ENCODE data around the gene LYSMD2.

Gene LYSMD2

GRCh38 chr15:51735228-51736010 is 2.0 kb downstream of the LYSMD2 start:
- H3K27ac ChIP-seq (ENCODE audit: low read depth, low read length): no peak overlapping the region
- peaks cover 29% of the 10 kb centered on the region for H3K4me1 ChIP-seq (ENCODE audit: control insufficient read depth, insufficient read depth, low read length, unreplicated experiment)
- peaks cover 22% of the 10 kb centered on the region for H3K79me2 ChIP-seq (ENCODE audit: control insufficient read depth, insufficient read depth, low read length, unreplicated experiment)
- H3K36me3 ChIP-seq (ENCODE audit: insufficient read depth, low read length): no peaks in the 10 kb centered on the region
- no peaks in the 10 kb centered on the region for H3K27me3 ChIP-seq (ENCODE audit: insufficient read depth, low read length)
- H2AFZ ChIP-seq (ENCODE audit: low read length, unreplicated experiment): no peak overlapping the region
- 0 out of 2 replicates have a peak overlapping the region, but pooled peaks have one; percentile 88 for H3K4me3 ChIP-seq (ENCODE audit: low read depth, low read length)

DNA sequence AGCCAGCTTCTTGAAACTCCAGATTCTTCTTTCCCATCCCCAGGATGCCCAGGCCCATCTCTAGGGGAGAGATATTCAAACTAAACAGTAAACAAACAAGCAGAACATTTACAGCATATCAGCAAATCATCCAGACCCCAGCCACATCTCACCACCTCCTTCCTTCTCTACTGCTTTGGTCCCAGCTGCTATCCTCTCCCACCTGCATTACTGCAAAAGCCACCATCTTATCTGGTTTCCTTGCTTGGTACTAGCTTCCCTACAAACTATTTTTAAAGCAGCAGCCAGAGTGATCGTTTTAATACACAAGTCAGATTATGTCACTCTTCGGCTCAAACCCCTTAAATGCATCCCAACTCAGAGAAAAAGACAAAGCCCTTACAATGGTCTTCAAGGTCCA is 4.8 kb downstream of the LYSMD2 start:
- Histone ChIP-seq H3K4me1 (ENCODE audit: control insufficient read depth, insufficient read depth, low read length, unreplicated experiment) (peaks cover 32% of the 10 kb centered on the region), H2AFZ (ENCODE audit: low read length, unreplicated experiment) (no peak overlapping the region), H3K79me2 (ENCODE audit: control insufficient read depth, insufficient read depth, low read length, unreplicated experiment) (peaks cover 35% of the 10 kb centered on the region), H3K27ac (ENCODE audit: low read depth, low read length) (no peak overlapping the region), H3K36me3 (ENCODE audit: insufficient read depth, low read length) (no peaks in the 10 kb centered on the region), H3K27me3 (ENCODE audit: insufficient read depth, low read length) (no peaks in the 10 kb centered on the region), H3K4me3 (ENCODE audit: low read depth, low read length) (no peak overlapping the region)

DNA sequence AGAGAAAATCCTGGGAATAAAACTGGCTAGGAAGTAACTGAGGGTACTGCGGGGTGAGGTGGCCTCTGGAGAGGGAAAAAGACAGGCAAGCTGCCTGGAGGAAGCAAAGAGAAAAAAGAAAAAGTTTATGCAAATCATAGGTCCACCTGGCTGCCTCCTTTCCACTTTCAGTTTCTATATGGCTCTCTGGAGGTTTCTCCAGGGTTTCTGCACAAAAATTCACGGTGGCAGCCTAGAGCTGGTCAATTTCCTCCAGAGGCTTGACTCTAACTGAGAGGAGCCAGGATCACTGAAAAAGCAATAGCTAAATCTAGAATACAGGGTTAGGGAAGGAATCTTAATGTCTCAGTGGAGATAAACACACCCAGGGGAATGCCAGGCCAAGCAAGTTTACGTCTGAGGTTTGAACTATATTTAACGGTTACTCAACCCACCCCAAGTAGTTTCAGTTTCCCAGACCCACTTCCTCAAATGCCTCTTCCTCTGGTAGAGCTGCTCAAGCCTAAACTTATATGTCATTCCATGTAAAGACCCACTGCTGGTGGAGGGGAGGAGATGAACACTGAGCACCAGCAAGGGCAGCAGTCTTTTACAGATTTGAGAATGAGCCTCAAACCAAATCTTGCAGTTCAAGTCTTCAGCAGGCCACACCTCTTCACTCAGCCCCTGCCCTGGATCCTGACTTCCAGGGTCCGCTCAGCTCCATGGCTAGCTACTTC is 5.7 kb downstream of the LYSMD2 start:
- peak overlapping the region; percentile 75 for H3K4me3 ChIP-seq (ENCODE audit: low read depth, low read length)
- H2AFZ ChIP-seq (ENCODE audit: low read length, unreplicated experiment): peak overlapping the region; percentile 76
- H3K4me1 ChIP-seq (ENCODE audit: control insufficient read depth, insufficient read depth, low read length, unreplicated experiment): peaks cover 41% of the 10 kb centered on the region

DNA sequence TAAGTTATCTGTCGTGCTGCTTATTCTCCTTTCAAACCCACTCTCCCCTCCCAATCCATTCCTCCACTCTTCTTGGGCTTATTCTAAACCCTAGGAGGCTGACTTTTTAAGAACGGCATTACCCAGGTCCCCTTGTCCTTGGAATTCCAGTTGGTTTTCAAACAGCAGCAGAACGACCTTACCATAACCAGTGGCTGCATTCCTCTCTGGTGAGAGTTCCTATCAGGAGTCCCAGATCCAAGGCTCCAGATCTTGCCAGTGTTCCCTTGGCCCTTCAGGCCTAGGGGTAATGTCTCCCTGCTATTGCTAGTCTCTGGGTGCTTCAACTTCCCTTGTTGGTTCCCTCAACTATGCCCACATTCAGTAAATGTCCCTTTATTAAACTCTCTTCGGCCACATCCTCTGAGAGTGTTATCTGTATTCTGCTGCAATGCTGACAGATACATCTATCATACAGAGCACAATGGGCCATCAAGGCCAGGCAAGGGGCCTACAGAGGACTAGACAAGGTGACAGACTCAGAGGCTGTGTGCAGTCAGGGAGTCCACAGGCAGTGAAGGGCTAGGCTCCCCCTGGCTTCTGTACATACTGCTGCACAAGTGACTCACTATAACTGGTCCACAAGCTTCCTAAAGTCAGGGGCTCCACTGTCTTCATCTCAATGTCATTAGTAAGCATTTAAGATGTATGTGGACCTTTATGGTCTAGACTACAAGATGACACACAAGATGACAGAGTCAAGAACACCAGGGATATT is 10.1 kb downstream of the LYSMD2 start:
- H3K4me1 ChIP-seq (ENCODE audit: control insufficient read depth, insufficient read depth, low read length, unreplicated experiment): peaks cover 38% of the 10 kb centered on the region
- no peaks in the 10 kb centered on the region for H3K27me3 ChIP-seq (ENCODE audit: insufficient read depth, low read length)
- H3K79me2 ChIP-seq (ENCODE audit: control insufficient read depth, insufficient read depth, low read length, unreplicated experiment): peaks cover 34% of the 10 kb centered on the region
- H3K27ac ChIP-seq (ENCODE audit: low read depth, low read length): peak overlapping the region; percentile 13; the same call in 1 of the 2 replicates
- no peak overlapping the region for H3K4me3 ChIP-seq (ENCODE audit: low read depth, low read length)
- no peaks in the 10 kb centered on the region for H3K36me3 ChIP-seq (ENCODE audit: insufficient read depth, low read length)
- H2AFZ ChIP-seq (ENCODE audit: low read length, unreplicated experiment): no peak overlapping the region

More for the DNA sequence above, 5.7 kb downstream of the LYSMD2 start:
- H3K27ac ChIP-seq (ENCODE audit: low read depth, low read length): peak overlapping the region; percentile 78
- H3K27me3 ChIP-seq (ENCODE audit: insufficient read depth, low read length): no peaks in the 10 kb centered on the region
- H3K79me2 ChIP-seq (ENCODE audit: control insufficient read depth, insufficient read depth, low read length, unreplicated experiment): peaks cover 38% of the 10 kb centered on the region
- no peaks in the 10 kb centered on the region for H3K36me3 ChIP-seq (ENCODE audit: insufficient read depth, low read length)

GRCh38 chr15:51726302-51727073 is 11.0 kb downstream of the LYSMD2 start:
- H3K27me3 ChIP-seq (ENCODE audit: insufficient read depth, low read length): no peaks in the 10 kb centered on the region
- H3K4me3 ChIP-seq (ENCODE audit: low read depth, low read length): 0 out of 2 replicates have a peak overlapping the region, but pooled peaks have one; percentile 3
- H3K27ac ChIP-seq (ENCODE audit: low read depth, low read length): no peak overlapping the region; the same call in 1 of the 2 replicates
- H3K4me1 ChIP-seq (ENCODE audit: control insufficient read depth, insufficient read depth, low read length, unreplicated experiment): peaks cover 39% of the 10 kb centered on the region
- 0 out of 2 replicates have a peak, but pooled peaks cover 3% of the 10 kb centered on the region for H3K36me3 ChIP-seq (ENCODE audit: insufficient read depth, low read length)
- no peak overlapping the region for H2AFZ ChIP-seq (ENCODE audit: low read length, unreplicated experiment)
- peaks cover 29% of the 10 kb centered on the region for H3K79me2 ChIP-seq (ENCODE audit: control insufficient read depth, insufficient read depth, low read length, unreplicated experiment)

DNA sequence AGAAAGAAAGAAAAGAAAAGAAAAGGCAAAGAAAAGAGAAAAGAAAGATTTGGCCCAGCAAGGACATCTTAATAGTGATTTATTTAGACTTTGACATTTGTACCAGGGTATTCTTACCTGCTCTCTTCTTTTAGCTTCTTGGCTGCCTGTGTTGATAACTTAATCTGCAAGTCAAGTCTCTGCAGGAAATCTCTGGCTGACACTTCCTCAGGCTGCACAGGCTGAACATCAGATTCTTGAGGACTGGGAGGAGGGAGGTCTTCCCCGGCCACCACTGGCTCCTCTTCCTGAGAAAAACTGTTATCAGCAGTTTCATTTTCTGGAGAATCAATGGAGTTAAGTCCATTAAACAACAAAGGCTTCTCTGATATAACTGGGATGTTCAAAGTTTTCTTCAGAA is 12.8 kb downstream of the LYSMD2 start:
- no peaks in the 10 kb centered on the region for H3K27me3 ChIP-seq (ENCODE audit: insufficient read depth, low read length)
- no peak overlapping the region for H3K4me3 ChIP-seq (ENCODE audit: low read depth, low read length)
- 0 out of 2 replicates have a peak, but pooled peaks cover 4% of the 10 kb centered on the region for H3K36me3 ChIP-seq (ENCODE audit: insufficient read depth, low read length)
- H3K4me1 ChIP-seq (ENCODE audit: control insufficient read depth, insufficient read depth, low read length, unreplicated experiment): peaks cover 32% of the 10 kb centered on the region
- peaks cover 13% of the 10 kb centered on the region for H3K79me2 ChIP-seq (ENCODE audit: control insufficient read depth, insufficient read depth, low read length, unreplicated experiment)
- no peak overlapping the region for H3K27ac ChIP-seq (ENCODE audit: low read depth, low read length)
- H2AFZ ChIP-seq (ENCODE audit: low read length, unreplicated experiment): no peak overlapping the region

- Histone ChIP-seq H3K27me3 (ENCODE audit: insufficient read depth, low read length) (no peaks in the 10 kb centered on the region), H3K27ac (ENCODE audit: low read depth, low read length) (no peak overlapping the region), H3K79me2 (ENCODE audit: control insufficient read depth, insufficient read depth, low read length, unreplicated experiment) (peaks cover 12% of the 10 kb centered on the region), H3K4me3 (ENCODE audit: low read depth, low read length) (no peak overlapping the region), H3K4me1 (ENCODE audit: control insufficient read depth, insufficient read depth, low read length, unreplicated experiment) (peaks cover 32% of the 10 kb centered on the region), H2AFZ (ENCODE audit: low read length, unreplicated experiment) (no peak overlapping the region), H3K36me3 (ENCODE audit: insufficient read depth, low read length) (0 out of 2 replicates have a peak, but pooled peaks cover 4% of the 10 kb centered on the region)
Observed at GRCh38 chr15:51724199-51724598, 13.3 kb downstream of the LYSMD2 start.

DNA sequence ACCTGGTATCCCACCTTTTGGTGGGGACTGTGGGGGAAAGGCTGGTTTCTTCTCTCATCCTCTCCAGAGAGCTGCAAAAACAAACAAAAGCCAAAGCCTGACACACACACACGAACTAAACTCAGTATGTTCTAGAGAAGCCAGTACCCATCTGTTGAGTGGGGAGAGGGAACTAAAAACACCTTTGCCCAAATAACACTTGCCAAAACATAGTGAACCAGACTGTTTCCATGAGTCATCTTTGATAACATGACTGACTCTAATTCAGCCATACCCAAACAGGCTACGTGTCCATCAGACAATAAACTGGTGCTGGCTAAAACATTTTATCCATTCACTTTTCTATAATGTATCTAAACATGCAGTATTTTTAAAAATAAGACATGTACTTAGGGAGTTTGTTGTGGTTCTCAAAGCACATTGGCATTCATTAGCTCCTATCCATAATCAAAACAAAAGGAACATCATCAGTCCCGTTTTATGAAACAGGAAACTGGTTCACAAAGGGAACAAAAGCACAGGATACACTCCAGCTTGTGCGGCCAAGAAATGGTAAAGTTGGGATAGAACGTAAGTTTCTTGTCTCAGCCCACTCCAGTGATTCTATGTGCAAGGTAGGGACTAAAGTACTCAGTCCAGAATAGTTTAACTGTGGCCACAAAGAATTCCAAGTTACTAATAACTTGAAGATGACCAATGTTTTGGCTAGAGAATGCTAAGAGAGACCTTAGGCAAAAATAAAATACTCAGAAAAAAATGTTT is 16.1 kb downstream of the LYSMD2 start:
- no peak overlapping the region for H2AFZ ChIP-seq (ENCODE audit: low read length, unreplicated experiment)
- no peaks in the 10 kb centered on the region for H3K79me2 ChIP-seq (ENCODE audit: control insufficient read depth, insufficient read depth, low read length, unreplicated experiment)
- peaks cover 17% of the 10 kb centered on the region for H3K4me1 ChIP-seq (ENCODE audit: control insufficient read depth, insufficient read depth, low read length, unreplicated experiment)
- no peak overlapping the region for H3K27ac ChIP-seq (ENCODE audit: low read depth, low read length)
- 0 out of 2 replicates have a peak, but pooled peaks cover 4% of the 10 kb centered on the region for H3K36me3 ChIP-seq (ENCODE audit: insufficient read depth, low read length)
- no peak overlapping the region for H3K4me3 ChIP-seq (ENCODE audit: low read depth, low read length)
- no peaks in the 10 kb centered on the region for H3K27me3 ChIP-seq (ENCODE audit: insufficient read depth, low read length)

DNA sequence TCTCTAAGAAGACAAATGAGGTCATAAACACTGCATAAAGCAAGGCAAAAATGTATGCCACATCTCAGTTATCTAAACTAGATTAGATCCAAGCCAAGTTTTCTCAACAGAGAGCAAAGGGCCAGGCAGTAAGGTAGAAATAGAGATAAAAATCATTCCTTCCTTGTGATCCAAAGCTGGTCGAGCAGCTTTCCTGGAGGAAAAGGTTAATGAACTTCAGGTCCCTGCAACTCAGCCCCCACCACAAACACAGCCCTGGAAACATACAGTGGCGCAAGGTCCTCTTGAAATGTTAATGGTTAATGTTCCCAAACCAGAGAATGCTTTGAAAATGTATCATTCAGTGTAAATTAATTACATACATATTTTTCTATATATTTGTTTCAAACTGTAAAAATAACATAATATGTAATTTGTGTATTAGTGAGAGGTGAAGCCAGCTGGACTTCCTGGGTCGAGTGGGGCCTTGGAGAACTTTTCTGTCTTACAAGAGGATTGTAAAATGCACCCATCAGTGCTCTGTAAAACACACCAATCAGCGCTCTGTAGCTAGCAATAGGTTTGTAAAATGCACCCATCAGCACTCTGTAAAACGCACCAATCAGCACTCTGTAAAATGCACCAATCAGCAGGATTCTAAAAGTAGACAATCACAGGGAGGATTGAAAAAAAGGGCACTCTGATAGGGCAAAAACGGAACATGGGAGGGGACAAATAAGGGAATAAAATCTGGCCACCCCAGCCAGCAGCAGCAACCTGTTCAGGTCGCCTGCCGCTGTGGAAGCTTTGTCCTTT is 17.1 kb downstream of the LYSMD2 start:
- H3K27ac ChIP-seq (ENCODE audit: low read depth, low read length): no peak overlapping the region

More for the DNA sequence above, 17.1 kb downstream of the LYSMD2 start:
- Histone ChIP-seq H3K27me3 (ENCODE audit: insufficient read depth, low read length) (no peaks in the 10 kb centered on the region), H3K4me3 (ENCODE audit: low read depth, low read length) (no peak overlapping the region), H3K4me1 (ENCODE audit: control insufficient read depth, insufficient read depth, low read length, unreplicated experiment) (peaks cover 12% of the 10 kb centered on the region), H3K36me3 (ENCODE audit: insufficient read depth, low read length) (0 out of 2 replicates have a peak, but pooled peaks cover 4% of the 10 kb centered on the region), H3K79me2 (ENCODE audit: control insufficient read depth, insufficient read depth, low read length, unreplicated experiment) (no peaks in the 10 kb centered on the region), H2AFZ (ENCODE audit: low read length, unreplicated experiment) (no peak overlapping the region)

Measured in ACC112 (cell line).